Uterus (tissue), 4 donors: Measurements from ENCODE around the gene ADGRG7. TPM values are rescaled to one million over a fixed set of nuclear protein-coding genes. Genes with fewer than 3 reads are reported as not detected.

Experiments
- DNase-seq, 2 donors: peaks; one replicate each; pipeline ENCODE4 v3.0.0-alpha.2; 2019 to 2020
- H3K27ac ChIP-seq, 2 donors: fragments of 200-600 bp; sonication (generic); 1 replicate in 1 of 2; 2 replicates in 1 of 2; pipeline ENCODE4 v1.5.1; 2016 to 2018
- H3K27me3 ChIP-seq, 2 donors: fragments of 200-600 bp; sonication (generic); one replicate each; pipeline ENCODE4 v1.5.1; 2018 to 2019; ENCODE audit warnings: control low read depth in 1 of 2
- H3K36me3 ChIP-seq, 2 donors: fragments of 200-600 bp; sonication (generic); one replicate each; pipeline ENCODE4 v1.5.1; 2019; ENCODE audit warnings: control low read depth in 1 of 2
- H3K4me1 ChIP-seq, 2 donors: fragments of 200-600 bp; sonication (generic); one replicate each; pipeline ENCODE4 v1.5.1; 2018 to 2019; ENCODE audit warnings: control low read depth in 1 of 2
- H3K4me3 ChIP-seq, 2 donors: fragments of 200-600 bp; sonication (generic); 1 replicate in 1 of 2; 2 replicates in 1 of 2; pipeline ENCODE4 v1.5.1; 2018 to 2019; ENCODE audit warnings: mild to moderate bottlenecking in 1 of 2
- H3K9me3 ChIP-seq, 2 donors: fragments of 200-600 bp; sonication (generic); one replicate each; pipeline ENCODE4 v1.5.1; 2019; ENCODE audit warnings: control low read depth in 1 of 2
- POLR2A ChIP-seq, 2 donors: fragments of 450-650 bp; IDR thresholded peaks; one replicate each; pipeline ENCODE4 v1.6.1; 2016; ENCODE audit warnings: antibody characterized with exemption in 2 of 2, mild to moderate bottlenecking in 1 of 2, moderate library complexity in 1 of 2
- intact Hi-C: fragments of 100-400 bp; cut with DNase I; formaldehyde crosslinking; loops from one replicate; pipeline ENCODE4 v1.15.1; 2023; ENCODE audit warnings: low total_unique reads
- total RNA-seq, 4 donors: library from RNA; depleted of rRNA in 3 of 4; stranded (reverse); fragments of >200 nt in 3 of 4; gene quantifications; one replicate each; pipeline versions ENCODE4 v1.1.0 to v1.2.4, GENCODE V29; 2014 to 2023
- TF ChIP-seq, protein P1 (sequence below), 4 experiments: fragments of 200-600 bp in 2 of 4; fragments of 450-650 bp in 2 of 4; sonication (generic) in 2 of 4; IDR thresholded peaks; one replicate each; pipeline ENCODE4 v1.5.1; 2016 to 2019; ENCODE audit warnings: antibody characterized with exemption in 4 of 4, mild to moderate bottlenecking in 2 of 4, moderate library complexity in 1 of 4
- donor health status: DM: yes; HTN: yes; CAD: no.

ADGRG7 gene
- total RNA-seq, 4 donors from 2014 or later: 0.21 to 0.70 TPM; not detected in 2

DNA sequence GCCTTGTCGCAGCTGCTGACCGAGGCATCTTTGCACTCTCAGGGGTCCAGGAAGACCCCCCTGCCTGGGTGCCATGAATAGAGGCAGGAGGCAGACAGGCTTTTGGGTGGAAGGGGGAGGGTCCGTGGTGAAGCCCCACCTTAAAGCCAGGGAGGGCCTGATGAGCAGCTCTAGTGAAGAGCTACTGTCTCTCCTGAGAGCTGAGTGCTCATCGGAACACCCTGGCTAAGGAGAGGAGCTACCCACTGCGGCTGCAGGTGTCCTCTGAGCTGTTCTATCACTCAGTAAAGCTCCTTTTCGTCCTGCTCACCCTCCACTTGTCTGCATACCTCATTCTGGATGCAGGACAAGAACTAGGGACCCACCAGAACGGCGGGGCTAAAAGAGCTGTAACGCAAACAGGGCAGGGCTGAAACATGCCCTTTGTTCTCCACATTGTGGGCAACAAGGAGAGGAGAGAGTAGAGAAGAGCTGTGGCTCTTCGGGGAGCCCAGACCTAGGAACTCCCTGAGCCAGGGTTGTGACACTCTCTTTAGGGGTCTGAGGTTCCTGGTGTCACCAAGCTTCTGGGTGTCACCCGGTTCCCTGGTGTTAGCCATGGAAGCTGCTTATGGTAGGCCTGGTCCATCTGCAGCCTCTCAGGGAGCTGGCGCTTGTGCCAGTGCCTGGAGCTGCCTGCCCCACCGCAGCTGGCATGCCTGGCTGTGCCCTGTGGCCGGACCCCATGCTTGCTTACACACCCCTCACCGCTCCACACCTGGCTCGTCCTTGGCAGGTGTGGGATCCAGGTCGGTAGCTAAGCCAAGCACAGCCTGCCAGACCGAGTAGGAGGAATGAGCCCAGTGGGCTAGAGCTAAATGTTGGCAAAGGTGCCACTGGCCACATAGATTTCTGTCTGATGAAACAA is 73.7 kb downstream of the ADGRG7 start:
- intact Hi-C loops: no loop called here
- Histone ChIP-seq H3K9me3 (no peaks in the 10 kb centered on the region), H3K27ac (no peak overlapping the region), H3K4me3 (no peak overlapping the region), H3K4me1 (no peaks in the 10 kb centered on the region), H3K27me3 (no peaks in the 10 kb centered on the region), H3K36me3 (no peaks in the 10 kb centered on the region)
- TF ChIP-seq POLR2A (IDR thresholded peaks at IDR 0.05): no peak
- TF ChIP-seq, protein P1, sequence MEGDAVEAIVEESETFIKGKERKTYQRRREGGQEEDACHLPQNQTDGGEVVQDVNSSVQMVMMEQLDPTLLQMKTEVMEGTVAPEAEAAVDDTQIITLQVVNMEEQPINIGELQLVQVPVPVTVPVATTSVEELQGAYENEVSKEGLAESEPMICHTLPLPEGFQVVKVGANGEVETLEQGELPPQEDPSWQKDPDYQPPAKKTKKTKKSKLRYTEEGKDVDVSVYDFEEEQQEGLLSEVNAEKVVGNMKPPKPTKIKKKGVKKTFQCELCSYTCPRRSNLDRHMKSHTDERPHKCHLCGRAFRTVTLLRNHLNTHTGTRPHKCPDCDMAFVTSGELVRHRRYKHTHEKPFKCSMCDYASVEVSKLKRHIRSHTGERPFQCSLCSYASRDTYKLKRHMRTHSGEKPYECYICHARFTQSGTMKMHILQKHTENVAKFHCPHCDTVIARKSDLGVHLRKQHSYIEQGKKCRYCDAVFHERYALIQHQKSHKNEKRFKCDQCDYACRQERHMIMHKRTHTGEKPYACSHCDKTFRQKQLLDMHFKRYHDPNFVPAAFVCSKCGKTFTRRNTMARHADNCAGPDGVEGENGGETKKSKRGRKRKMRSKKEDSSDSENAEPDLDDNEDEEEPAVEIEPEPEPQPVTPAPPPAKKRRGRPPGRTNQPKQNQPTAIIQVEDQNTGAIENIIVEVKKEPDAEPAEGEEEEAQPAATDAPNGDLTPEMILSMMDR (IDR thresholded peaks at IDR 0.05): no peak
- no peak for DNase-seq

DNA sequence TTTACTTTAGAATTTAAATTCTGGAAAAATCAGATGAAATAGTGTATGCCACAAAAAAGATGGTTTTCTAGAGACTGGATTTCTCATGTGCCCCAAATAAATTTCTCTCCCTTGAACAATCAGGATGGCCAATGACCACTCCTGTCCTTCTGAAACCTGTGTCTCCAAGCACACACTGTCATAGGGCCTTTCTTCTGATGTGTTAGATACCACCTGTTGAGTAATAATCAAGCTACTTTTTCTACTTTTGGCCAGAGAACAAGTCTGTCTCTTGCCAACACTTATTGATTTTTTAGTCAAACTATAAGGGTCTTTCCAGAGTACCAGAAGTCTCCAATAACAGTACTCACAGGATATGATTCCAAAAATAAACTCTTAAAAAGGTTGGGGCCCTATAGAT is 83.8 kb downstream of the ADGRG7 start:
- TF ChIP-seq, protein P1 (IDR thresholded peaks at IDR 0.05): no peak
- no peak for TF ChIP-seq POLR2A (IDR thresholded peaks at IDR 0.05)
- DNase-seq: no peak
- intact Hi-C loops: no loop called here
- Histone ChIP-seq H3K4me1 (no peaks in the 10 kb centered on the region), H3K36me3 (no peaks in the 10 kb centered on the region), H3K27ac (no peak overlapping the region), H3K27me3 (no peaks in the 10 kb centered on the region), H3K9me3 (no peaks in the 10 kb centered on the region), H3K4me3 (no peak overlapping the region)

DNA sequence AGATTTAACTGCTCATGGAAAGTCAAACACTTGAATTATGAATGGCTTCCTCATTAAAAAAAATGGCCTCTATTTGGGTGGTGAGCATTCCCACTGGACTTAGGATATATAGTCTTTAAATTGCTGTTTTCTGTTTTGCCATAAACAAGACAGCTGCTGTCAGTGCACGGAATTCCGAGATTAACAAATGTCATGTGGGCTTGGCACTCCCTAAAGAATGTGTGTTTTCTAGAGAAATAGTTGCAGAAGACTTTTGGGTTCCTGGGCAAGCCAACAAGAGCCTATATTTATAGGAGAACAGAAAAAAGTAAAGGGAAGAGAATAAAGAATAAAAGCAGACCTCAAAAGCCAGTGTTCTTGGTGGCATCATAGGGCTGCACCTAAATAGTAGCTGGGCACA is 86.3 kb downstream of the ADGRG7 start:
- Histone ChIP-seq H3K36me3 (no peaks in the 10 kb centered on the region), H3K9me3 (no peaks in the 10 kb centered on the region), H3K4me1 (no peaks in the 10 kb centered on the region), H3K4me3 (no peak overlapping the region), H3K27ac (no peak overlapping the region), H3K27me3 (peaks cover 0 to 5% of the 10 kb centered on the region in 2 donors)
- no peak for DNase-seq
- no peak for TF ChIP-seq POLR2A (IDR thresholded peaks at IDR 0.05)
- TF ChIP-seq, protein P1 (IDR thresholded peaks at IDR 0.05): no peak
- intact Hi-C loops: no loop called here

DNA sequence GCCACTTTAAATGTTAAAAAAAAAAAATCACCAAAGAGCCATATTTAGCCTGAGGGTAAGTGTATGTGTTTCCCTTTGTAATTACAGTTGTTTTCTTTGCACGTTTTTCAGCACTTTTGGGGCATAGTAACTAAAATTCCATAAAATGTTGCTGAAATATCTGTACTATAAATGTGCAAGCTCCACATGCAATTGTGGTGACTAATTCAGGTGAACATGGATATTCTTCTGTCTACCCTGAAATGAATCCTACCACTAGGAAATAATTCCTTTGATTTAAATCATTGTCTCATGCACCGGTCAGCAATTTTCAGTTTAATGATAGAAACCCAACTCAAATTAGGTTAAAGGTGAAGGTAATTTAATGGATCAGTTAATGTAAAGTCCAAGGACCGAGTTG is 86.8 kb downstream of the ADGRG7 start:
- no peaks in the 10 kb centered on the region for H3K4me1 ChIP-seq
- no peak overlapping the region for H3K4me3 ChIP-seq
- no peaks in the 10 kb centered on the region for H3K9me3 ChIP-seq
- H3K27ac ChIP-seq: no peak overlapping the region
- TF ChIP-seq, protein P1 (IDR thresholded peaks at IDR 0.05): no peak
- TF ChIP-seq POLR2A (IDR thresholded peaks at IDR 0.05): no peak
- peaks cover 0 to 9% of the 10 kb centered on the region in 2 donors for H3K27me3 ChIP-seq
- no peak for DNase-seq
- no peaks in the 10 kb centered on the region for H3K36me3 ChIP-seq
- intact Hi-C loops: no loop called here

DNA sequence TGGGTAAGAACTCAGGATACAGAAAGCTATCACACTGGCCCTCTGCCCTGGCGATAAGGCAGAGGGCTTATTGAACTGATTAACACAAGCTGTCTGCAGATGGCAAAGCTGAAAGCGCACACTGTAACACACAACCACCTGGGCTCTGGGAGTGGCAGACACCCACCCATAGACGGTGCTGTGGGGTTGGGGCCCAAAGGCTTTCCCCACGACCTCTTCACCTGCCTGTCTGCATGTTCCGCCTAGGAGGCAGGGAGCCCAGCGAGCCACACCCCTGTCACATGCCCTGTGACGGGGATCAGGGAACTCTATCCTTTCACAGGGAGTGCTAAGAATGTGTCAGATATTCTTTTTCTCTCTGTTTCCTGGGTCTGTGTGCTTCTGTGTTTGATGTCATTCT is 87.8 kb downstream of the ADGRG7 start:
- Histone ChIP-seq H3K4me3 (no peak overlapping the region), H3K27me3 (peaks cover 0 to 10% of the 10 kb centered on the region in 2 donors), H3K4me1 (no peaks in the 10 kb centered on the region), H3K27ac (no peak overlapping the region), H3K9me3 (no peaks in the 10 kb centered on the region), H3K36me3 (no peaks in the 10 kb centered on the region)
- no peak for DNase-seq
- intact Hi-C loops: no loop called here
- TF ChIP-seq, protein P1 (IDR thresholded peaks at IDR 0.05): no peak
- no peak for TF ChIP-seq POLR2A (IDR thresholded peaks at IDR 0.05)
